Stimulated activated CD8-positive, alpha-beta memory T cell treated with anti-CD3 and anti-CD28 coated beads, Interleukin-7, amount 100 ng/mL, for 4 hours (primary cell): Measurements from ENCODE around the gene USP53.
A peak's percentile ranks its signal among the peaks of the same experiment; 100 is the strongest.
"Not testable (repeated sequence)": the region's sequence is repeated elsewhere in the genome, so short reads cannot be mapped to it uniquely, and the experiment has no call there.

Experiments used
- DNase-seq, 2 donors: peaks; one replicate each; pipeline ENCODE4 v3.0.0-alpha.2; 2020; ENCODE audit warnings: low read depth in 2 of 2

Gene USP53

DNA sequence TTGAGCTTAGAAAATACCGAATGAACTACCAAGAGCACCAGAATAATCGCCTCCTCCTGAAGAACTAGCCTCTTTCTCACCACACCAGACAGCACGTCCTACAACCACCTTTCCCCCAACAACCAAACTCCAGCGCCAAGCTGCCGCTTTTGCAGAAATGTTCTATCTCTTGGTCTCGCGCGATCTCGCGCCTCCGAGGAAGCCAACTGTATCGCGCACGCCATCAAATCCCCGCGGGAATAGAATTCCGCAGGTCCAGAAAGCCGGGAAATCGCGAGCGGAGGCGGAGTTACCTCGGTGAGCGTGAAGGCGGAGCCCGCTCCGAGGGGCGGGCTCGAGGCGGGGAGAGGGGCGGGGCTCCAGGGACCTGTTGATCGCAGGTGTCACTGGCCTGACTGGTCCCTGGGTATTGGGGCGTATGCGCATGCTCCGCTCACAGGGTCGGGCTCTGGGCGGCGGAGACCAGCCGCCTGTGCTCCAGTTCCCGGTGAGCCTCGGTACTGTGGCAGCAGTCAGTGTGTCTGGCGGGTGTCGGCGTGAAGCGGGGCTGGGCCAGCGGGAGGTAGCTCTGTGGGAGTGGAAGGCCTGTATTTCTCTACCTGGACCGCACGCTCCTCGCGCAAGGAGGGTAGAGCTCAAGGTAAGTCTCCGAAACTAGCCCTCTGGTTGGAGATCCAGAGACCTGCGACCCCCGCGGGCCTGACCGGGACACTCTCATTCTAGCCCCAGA is at the start of gene USP53:
TSS of gene USP53 (plus strand) at position 480 of the 730 bp plus-strand sequence. CDS start 27,047 bp downstream, outside the sequence.
- DNase-seq = peak; percentile 95 to 96

DNA sequence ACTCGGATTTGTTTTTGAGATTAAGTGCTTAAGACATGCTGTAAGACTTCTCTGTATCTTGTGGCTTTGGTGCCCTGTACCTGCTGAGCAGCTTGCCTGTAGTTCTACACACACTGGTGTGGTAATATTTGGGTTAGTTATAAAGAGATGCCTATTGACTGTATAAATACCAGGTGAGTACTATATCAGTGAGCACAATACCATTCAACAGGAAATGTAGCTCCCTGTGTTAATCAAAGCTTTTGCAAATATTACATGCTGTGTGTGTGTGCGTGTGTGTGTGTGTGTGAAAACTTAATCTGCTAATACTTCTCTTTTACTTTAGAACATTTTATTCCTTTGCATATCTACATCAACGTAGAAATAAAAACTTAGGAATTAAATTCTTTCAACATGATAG is 46.7 kb upstream of the USP53 start:
- no peak for DNase-seq

DNA sequence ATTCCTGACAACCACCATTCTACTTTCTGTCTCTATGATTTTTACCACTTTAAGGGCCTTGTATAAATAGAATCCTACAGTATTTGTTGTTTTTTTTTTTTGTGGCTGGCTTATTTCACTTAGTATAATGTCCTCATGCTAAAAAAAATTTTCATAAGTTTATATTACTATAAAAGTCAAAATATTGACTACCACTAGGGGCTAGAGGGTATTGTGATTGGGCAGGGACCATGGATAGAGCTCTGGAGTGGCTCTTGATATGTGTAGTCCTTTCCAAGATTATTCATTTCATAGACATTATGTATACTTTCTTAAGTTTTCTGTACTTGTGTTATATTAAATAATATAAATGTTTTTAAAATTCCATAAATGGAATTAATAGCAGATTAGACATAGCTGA is 42.3 kb upstream of the USP53 start:
- DNase-seq = no peak

GRCh38 chr4:119172223-119172622 is 40.3 kb upstream of the USP53 start:
- no peak for DNase-seq

GRCh38 chr4:119173729-119174361 is 38.7 kb upstream of the USP53 start:
- not testable (repeated sequence) for DNase-seq

DNA sequence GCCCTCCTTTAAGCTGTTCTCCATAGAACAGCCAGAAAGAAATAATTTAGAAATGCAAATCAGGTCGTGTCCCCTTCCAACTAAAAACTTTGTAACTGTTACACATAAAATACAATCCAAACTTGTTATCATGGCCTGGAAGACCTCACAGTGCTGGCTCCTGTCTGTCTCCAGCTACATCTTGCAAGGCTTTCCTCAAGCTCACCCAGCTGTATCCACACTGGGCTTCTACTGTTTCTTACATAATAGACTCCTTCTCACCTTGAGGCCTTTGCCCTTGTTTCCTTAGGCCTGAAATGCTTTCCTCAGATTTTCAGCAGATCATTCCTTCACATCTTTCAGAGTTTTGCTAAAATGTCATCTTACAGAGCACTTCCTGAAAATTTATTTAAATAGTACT is 33.5 kb upstream of the USP53 start:
- DNase-seq = no peak

DNA sequence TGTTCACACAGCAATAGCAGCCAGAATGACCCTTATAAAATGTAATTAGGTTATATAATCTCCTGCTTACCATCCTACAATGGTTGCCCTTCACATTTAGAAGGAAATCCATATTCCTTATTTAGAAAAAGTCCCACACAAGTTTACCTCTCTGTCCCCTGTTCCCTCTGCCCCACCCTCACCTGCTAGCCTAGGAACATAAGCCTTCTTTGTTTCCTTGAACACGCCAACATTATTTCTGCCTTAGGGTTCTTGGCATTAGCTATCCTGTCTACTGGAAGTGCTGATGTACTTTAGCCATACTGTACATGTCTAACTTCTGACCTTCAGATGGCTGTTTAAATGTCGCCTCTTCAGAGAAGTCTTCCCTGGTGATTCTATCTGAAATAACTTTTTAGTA is 28.4 kb upstream of the USP53 start:
- no peak for DNase-seq

- DNase-seq = no peak
Measured at GRCh38 chr4:119189638-119190037, 22.9 kb upstream of the USP53 start.

DNA sequence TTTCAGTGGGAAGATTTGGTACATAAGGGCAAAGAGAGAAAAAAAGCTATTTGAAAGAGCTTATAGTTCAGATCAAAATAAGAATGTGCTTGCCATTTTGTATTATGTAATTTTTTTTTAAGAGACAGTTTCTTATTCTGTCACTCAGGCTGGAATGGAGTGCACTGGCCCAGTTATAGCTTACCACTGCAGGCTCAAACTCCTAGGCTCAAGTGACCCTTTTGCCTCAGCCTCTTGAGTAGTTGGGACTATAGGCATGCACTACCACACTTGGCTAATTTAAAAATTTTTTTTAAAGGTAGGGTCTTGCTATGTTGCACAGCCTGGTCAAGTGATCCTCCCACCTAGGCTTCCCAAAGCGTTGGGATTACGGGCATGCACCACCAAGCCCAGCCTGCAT is 22.2 kb upstream of the USP53 start:
- no peak for DNase-seq

DNA sequence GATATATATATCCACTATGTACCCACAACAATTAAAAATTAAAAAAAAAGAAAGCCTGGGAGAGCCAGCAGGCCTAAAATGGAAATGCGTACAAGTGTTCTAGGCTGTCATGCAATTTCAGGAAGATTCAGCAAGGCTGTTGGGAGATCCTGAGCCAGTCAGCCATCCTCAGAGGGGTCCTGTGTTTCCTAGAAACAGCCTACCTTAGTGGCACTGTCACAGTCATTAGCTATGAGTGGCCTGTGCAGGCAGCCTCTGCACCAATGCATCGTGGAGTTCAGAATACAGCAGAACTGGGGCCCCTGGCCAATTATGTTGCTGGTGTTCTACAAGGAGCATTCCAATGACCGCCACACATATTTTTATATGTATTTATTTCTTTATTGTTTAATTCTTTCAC is 21.0 kb upstream of the USP53 start:
- no peak for DNase-seq

DNA sequence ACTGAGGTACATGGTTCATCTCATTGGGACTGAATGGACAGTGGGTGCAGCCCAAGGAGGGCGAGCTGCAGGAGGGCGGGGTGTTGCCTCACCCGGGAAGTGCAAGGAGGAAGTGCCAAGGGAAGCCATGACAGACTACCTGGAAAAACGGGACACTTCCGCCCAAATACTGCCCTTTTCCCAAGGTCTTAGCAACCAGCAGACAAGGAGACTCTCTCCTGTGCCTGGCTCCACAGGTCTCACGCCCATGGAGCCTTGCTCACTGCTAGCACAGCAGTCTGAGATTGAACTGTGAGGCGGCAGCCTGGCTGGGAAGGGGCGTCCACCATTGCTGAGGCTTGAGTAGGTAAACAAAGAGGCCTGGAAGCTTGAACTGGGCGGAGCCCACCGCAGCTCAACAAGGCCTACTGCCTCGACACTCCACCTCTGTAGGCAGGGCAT is 14.7 kb upstream of the USP53 start:
- DNase-seq = no peak

DNA sequence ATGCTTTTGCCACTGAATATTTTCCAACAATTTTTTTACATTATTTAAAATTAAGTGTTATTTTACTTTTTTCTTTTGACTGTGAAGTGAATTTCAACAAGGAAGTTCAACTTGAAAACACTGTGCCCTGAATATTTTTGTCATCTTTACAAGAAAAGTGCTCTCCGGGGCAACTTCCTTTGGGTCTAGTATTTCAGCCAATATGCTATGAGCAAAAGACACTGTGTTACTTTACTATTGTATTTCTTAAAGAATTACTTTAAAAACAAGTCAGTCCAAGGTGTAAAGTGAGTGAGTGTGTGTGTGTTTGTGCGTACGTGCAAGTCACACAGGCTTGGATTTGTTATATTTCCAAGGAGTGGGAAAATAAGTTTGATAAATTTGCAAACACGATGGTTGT is 7.6 kb upstream of the USP53 start:
- DNase-seq = no peak

DNA sequence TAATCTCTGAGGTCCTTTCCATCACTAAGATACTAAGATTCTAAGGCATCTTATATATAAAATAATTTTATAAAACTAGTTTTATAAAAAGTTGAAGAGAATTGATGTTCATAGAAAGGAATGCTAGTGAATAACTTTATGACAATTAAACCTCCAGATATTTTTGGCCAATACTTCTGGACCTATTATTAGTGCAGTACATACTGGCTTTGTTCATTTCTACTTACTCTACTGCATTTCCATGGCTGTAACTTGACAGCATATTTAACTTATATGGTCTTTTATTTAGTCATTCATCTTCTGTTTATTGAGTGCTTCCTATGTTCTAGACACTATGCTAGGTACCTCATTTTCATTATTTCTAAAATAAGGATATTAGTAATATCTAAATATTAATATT is 6.8 kb upstream of the USP53 start:
- no peak for DNase-seq

DNA sequence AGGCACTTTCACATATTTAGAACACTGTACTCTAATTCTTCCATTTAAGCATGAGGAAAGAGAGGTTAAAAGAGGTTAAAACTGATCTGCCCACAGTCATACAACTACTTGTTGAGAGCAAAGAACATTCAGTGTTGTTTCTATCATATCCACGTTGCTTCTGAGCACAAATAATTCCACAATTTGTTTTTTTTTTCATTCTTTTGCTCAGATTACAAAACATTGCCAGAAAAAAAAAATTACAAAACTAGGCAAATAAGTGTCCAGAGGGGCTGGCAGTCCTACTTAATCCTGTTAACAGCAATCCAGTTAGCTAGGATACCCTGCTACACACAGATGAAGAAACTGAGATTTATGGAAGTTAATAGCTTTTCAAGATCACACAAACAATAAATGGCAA is 6.3 kb upstream of the USP53 start:
- DNase-seq = no peak

DNA sequence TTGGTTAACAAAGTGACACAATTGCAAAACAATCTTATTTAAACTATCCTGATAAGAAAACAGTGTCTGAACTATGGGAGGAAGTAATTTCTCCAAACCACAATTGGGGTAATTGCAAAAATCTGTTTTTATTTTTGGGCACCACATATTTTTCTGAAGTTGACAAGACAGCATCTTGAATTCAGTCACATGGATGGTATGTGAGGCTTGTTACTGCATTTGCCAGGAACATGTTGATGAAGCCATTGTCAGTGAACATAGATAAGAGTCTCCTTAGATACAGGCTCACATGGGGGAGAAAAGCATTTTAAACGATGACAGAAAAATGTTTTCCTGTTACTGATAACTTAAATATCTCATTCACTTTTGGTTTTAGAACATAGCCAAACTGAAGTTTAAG is 5.5 kb upstream of the USP53 start:
- no peak for DNase-seq

GRCh38 chr4:119209077-119209476 is 3.4 kb upstream of the USP53 start:
- DNase-seq = peak; percentile 8 to 24

DNA sequence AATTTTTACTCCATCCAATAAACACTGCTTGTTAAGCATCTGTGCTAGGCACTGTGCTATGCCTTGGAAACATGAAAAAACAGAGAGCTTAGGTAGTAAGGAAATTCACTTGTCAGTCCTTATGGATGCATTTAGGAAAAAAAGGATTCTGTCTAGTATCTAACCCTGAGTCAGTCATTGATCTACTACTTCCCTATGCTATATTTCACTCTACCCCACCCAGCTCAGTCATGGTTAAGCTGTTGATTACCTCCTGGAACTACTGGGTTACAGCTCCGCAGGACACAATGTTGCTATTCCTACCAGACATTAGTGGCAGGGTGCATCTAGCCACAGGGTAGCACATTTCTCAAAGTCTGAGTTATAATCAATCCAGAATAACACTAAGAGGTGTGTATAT is 2.9 kb upstream of the USP53 start:
- no peak for DNase-seq

- no peak for DNase-seq
Measured at GRCh38 chr4:119210775-119211174, 1.7 kb upstream of the USP53 start.

- DNase-seq = no peak
Measured at GRCh38 chr4:119211867-119212233, 663 bp upstream of the USP53 start.

- DNase-seq = peak; percentile 17 to 49
Measured at GRCh38 chr4:119212964-119213606, 572 bp downstream of the USP53 start.

DNA sequence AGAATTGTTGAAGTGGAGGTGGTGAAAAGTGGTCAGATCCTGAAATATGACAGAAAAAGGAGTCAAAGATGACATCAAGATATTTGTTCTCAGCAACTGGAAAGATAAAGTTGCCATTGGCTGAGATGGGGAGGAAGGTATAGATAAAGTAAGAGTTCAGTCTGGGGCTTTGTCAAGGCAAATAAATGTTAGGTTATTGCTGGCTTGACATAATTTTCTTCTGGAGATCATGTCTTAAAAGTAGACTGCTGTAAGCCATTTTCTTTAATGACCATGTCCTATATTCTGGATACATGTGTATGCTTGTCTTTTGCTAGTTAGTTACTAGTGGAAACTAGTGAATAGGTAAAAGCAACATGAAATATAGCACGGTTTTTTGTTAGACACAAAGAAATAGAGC is 5.6 kb downstream of the USP53 start:
- DNase-seq = no peak

DNA sequence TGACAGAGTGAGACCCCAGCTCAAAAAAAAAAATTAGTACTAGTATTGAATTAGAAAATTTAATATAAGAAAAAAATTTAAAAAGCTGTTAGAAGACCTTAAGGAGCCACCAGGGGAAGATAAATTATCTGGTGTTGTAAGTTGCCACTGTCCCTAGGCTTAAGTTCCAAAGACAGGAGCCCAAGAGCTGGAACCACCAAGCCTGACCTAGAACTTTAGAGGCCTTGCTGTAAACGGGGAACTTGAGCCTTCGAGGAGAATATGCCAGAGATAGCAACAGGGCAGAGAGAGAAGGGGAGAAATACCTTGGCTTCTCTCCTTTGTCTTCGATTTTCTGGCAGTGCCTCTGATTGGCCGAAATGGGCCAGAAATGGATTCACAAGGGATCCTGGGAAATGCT is 8.9 kb downstream of the USP53 start:
- DNase-seq = no peak

- no peak for DNase-seq
Measured at GRCh38 chr4:119227690-119228089, 15.2 kb downstream of the USP53 start.
